Measurements from ENCODE around the gene LIN7A.

- TF ChIP-seq GATA2 (IDR thresholded peaks at IDR 0.05; ENCODE audit: low read depth, low read length) (no peak), GATA3 (IDR thresholded peaks at IDR 0.05; ENCODE audit: low read depth, low read length) (no peak)
Measured at GRCh38 chr12:80818878-80819277, 118.9 kb downstream of the LIN7A start.
